D721Med (cell line): ENCODE data around the gene SEMA6A.
"Not testable (repeated sequence)": the region's sequence is repeated elsewhere in the genome, so short reads cannot be mapped to it uniquely, and the experiment has no call there.

ENCODE experiments used
- DNase-seq: peaks from one replicate; pipeline ENCODE4 v3.0.0; 2011; ENCODE audit warnings: low spot score; ENCODE audit not compliant: insufficient read length
- FAIRE-seq: peaks from 2 replicates; lab custom pipeline; 2011; peaks lifted over from hg19 to GRCh38; lab: Jason Lieb, UNC
- TF ChIP-seq, protein P1 (sequence below): IDR thresholded peaks from 2 replicates; pipeline ENCODE4 v1.5.1; 2012; ENCODE audit warnings: mild to moderate bottlenecking, control low read depth; ENCODE audit not compliant: insufficient read depth; ENCODE audit errors: missing control alignments

Gene SEMA6A

DNA sequence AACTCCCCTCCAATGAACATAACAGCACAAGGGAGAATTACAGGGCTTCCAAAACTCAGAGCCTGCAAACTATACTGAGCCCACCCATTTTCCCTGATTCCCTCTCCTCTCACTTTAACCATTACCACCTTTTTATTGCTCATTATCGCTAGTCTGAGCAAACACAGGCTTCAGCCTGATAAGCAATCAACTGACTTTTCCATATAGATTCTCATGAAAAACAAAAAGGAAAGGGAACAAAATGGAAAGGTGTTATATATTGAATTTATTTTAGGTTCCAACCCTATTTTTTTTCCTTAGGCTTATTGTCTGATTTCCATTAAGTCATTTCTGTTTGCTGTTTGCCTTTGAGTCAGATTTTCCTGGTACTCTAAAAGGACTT lies 27.9 kb downstream of the SEMA6A start:
- DNase-seq (no peak), FAIRE-seq (no peak)
- TF ChIP-seq, protein P1, sequence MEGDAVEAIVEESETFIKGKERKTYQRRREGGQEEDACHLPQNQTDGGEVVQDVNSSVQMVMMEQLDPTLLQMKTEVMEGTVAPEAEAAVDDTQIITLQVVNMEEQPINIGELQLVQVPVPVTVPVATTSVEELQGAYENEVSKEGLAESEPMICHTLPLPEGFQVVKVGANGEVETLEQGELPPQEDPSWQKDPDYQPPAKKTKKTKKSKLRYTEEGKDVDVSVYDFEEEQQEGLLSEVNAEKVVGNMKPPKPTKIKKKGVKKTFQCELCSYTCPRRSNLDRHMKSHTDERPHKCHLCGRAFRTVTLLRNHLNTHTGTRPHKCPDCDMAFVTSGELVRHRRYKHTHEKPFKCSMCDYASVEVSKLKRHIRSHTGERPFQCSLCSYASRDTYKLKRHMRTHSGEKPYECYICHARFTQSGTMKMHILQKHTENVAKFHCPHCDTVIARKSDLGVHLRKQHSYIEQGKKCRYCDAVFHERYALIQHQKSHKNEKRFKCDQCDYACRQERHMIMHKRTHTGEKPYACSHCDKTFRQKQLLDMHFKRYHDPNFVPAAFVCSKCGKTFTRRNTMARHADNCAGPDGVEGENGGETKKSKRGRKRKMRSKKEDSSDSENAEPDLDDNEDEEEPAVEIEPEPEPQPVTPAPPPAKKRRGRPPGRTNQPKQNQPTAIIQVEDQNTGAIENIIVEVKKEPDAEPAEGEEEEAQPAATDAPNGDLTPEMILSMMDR = no peak

DNA sequence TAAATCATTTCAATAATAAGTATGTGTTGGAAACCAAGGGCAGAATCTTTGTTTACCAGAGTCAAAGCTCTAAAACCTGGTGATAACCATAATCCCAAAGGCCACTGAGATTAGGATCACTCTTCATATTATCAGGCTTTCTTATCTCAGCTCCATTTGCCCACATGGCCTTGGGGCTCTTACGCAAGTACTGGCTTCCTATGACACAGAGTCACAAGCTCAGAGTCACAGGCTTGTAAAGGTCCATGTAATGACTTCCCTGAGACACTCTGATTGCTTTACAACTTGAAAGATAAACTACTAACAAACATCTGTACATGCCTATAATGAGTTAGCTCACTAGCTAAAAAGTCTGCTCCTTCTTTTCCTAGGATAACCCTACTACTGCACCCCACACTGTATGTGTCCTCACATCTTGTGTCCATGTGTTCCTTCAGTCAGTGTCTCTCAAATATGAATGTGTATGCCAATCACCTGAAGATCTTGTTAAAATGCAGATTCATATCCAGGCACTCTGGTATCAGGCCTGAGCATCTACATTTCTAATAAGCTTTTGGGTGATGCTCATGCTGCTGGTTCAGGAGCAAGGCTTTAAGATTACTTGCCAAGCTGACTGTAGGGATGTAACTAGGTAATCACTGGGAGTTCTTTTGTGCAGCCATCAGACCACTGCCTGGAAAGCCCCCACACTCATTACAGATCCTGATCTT lies 28.4 kb downstream of the SEMA6A start:
- DNase-seq (no peak), FAIRE-seq (no peak)
- TF ChIP-seq, protein P1 = no peak

DNA sequence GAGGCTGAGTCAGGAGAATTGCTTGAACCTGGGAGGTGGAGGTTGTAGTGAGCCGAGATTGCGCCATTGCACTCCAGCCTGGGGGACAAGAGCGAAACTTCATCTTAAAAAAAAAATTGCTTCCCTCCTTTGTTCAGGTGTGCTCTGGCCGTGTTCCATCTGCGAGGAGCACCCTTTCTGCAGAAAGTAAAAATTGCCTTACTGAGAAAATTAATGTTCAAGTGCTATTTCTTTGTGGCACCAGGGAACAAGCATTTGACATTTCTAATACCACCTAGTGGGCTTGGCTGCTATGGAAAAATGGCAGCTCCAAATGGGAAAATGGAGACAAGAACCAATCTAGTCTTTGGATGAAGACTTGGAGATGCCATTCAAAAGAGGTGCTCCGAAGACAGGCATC lies 29.2 kb downstream of the SEMA6A start:
- not testable (repeated sequence) for DNase-seq, FAIRE-seq

DNA sequence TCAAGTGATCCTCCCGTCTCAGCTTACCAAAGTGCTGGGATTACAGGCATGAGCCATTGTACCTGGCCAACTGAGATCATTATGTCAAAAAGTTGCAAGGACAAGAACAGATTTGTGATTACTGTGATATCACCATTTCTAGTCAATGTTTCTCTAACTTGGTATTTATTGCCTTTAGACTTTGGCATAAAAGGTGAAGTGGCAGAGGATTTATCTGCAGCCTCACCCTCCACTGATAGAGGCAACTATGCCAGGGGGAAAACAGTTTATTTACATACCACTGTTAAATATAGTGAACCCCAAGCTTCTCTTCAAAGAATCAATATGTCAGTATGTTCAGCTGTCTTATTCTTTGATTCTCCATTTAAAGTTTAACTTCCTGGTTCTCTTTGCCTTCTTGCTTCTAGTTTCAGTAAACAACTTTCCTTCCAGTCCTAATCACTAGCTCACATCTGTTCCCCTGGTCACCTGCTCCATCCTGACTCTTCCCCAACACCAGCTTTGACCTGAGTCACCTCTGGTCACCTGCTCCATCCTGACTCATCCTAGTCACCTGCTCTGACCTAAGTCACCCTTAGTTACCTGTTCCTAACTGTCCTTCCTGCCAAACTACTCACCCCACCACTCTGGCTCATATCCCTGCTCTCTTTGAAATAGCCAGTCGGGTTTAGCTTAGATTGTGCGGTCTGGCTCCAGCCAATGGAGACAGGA lies 29.9 kb downstream of the SEMA6A start:
- DNase-seq (no peak), FAIRE-seq (no peak)

DNA sequence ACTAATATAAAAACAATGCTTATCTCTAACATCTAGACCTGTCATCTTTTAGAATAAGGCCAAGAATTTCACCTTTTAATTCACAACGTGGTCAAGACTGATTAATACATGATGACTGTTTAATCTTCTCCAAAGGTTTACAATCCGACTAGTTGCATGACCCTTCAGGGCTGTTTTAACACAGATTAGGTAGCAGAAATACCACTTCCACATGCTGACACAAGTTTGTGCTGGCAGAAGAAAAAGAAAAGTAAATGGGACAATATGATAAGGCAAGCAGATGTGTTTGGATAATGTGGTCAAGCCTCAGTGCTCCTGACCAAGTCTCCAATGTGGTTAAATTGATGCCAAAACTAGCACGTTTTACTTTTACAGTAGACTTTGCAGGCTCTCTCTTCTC lies 31.1 kb downstream of the SEMA6A start:
- DNase-seq (no peak), FAIRE-seq (no peak)
- TF ChIP-seq, protein P1 = no peak

More for the DNA sequence above, 29.9 kb downstream of the SEMA6A start:
- TF ChIP-seq, protein P1 = no peak

DNA sequence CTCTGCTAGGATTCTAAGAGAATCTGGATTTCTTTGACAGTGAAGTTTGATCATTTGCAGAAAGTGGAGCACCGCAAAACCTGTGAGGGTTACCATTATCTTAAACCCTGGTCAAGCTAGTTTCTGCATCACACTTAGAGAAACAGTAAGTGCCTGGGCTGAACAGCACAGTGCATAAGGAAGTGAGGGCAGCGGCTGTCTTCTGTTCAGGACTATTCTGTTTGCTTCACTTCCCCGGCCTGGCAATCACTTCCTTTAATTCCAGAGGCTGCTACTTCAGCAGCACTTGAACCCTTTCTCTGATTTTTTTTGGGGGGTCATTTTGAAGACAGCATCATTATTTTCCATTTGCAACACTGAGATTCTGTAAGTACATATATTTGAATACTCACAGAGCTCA lies 32.0 kb downstream of the SEMA6A start:
- DNase-seq (no peak), FAIRE-seq (no peak)
- TF ChIP-seq, protein P1 = no peak

DNA sequence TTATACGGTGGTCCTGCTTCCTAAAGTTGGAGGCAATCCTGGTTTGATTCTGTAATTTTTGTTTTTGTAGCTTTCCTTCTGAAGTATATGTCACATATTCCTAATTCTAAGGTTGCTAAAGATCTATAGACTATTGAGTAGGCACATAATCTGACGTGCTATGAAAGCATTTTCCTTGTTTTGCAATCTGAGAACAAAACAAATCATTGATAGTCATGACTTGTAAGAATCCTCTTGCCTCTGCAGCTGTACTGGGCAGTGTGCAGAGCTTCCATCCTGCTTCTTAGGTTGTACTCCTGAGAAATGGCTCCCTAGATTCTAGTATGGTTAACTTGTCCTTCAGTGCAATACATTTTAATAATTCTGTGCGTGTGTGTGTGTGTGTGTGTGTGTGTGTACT lies 35.4 kb downstream of the SEMA6A start:
- no peak for FAIRE-seq
- DNase-seq = no peak
- TF ChIP-seq, protein P1 = no peak
